Upper lobe of left lung (tissue), 6 donors: Measurements from ENCODE around the gene DOCK8. TPM values are rescaled to one million over a fixed set of nuclear protein-coding genes. Genes with fewer than 3 reads are reported as not detected.

Experiments used
- ATAC-seq, 2 donors: fragments of 200-7000 bp; cut with Tn5 transposase; one replicate each; pipeline ENCODE4 v1.9.1; 2022; ENCODE audit warnings: mild to moderate bottlenecking in 2 of 2, moderate library complexity in 2 of 2; ENCODE audit not compliant: low FRiP score in 2 of 2
- DNase-seq, 2 donors: peaks; one replicate each; pipeline ENCODE4 v3.0.0-alpha.2; 2019 to 2020
- H3K27ac ChIP-seq, 4 donors: fragments of 200-600 bp; sonication (generic); one replicate each; pipeline ENCODE4 v1.5.1; 2016 to 2019
- H3K27me3 ChIP-seq, 4 donors: fragments of 200-600 bp; sonication (generic); one replicate each; pipeline ENCODE4 v1.5.1; 2017 to 2019
- H3K36me3 ChIP-seq, 4 donors: fragments of 200-600 bp; sonication (generic); one replicate each; pipeline ENCODE4 v1.5.1; 2016 to 2019
- H3K4me1 ChIP-seq, 4 donors: fragments of 200-600 bp; sonication (generic); one replicate each; pipeline ENCODE4 v1.5.1; 2018 to 2019
- H3K4me3 ChIP-seq, 4 donors: fragments of 200-600 bp; sonication (generic); one replicate each; pipeline ENCODE4 v1.5.1; 2017 to 2019; ENCODE audit warnings: mild to moderate bottlenecking in 2 of 4, moderate library complexity in 1 of 4
- H3K9me3 ChIP-seq, 4 donors: fragments of 200-600 bp; sonication (generic); one replicate each; pipeline ENCODE4 v1.5.1; 2018 to 2019
- EP300 ChIP-seq, 4 donors: sonication (generic); formaldehyde crosslinking; IDR thresholded peaks; one replicate each; pipeline ENCODE4 v1.5.1; 2017; ENCODE audit warnings: antibody characterized with exemption in 4 of 4, control low read depth in 2 of 4
- POLR2A ChIP-seq, 4 donors: fragments of 450-650 bp; IDR thresholded peaks; one replicate each; pipeline ENCODE4 v1.5.1; 2016 to 2017; ENCODE audit warnings: antibody characterized with exemption in 4 of 4, mild to moderate bottlenecking in 2 of 4
- POLR2AphosphoS5 ChIP-seq, 2 donors: sonication (generic); formaldehyde crosslinking; IDR thresholded peaks; one replicate each; pipeline ENCODE4 v1.5.1; 2017; ENCODE audit warnings: antibody characterized with exemption in 2 of 2
- WGBS, 2 donors: methylation state at CpG; one replicate each; pipeline ENCODE4 v1.1.5; 2017 to 2018; 5-methylcytosine and 5-hydroxymethylcytosine counted together
- total RNA-seq, 6 donors: library from RNA; depleted of rRNA in 4 of 6; stranded (reverse); fragments of >200 nt in 4 of 6; gene quantifications; one replicate each; pipeline versions ENCODE4 v1.1.0 to v1.2.1, GENCODE V29; 2016 to 2021
- TF ChIP-seq, protein P1 (sequence below), 6 experiments: fragments of 450-650 bp in 4 of 6; fragments of 200-600 bp in 2 of 6; sonication (generic) in 2 of 6; IDR thresholded peaks; one replicate each; pipeline ENCODE4 v1.5.1; 2016 to 2019; ENCODE audit warnings: antibody characterized with exemption in 6 of 6
- donor health status: DM: no; HTN: no; CAD: no; lungs with moderate emphysema.
- donor health status: DM: no; HTN: yes; CAD: no; lungs with severe emphysema.

DOCK8 gene
- total RNA-seq, 6 donors from 2014 or later = 44.7 to 103 (median 74.6) TPM

- Histone ChIP-seq H3K36me3 (no peaks in the 10 kb centered on the region), H3K9me3 (no peaks in the 10 kb centered on the region), H3K4me1 (peaks cover 0 to 14% (median 6%) of the 10 kb centered on the region in 4 donors), H3K4me3 (no peak overlapping the region), H3K27ac (peak overlapping the region in 3 of 4 donors; percentile 21 to 64 (median 44)), H3K27me3 (no peaks in the 10 kb centered on the region)
- TF ChIP-seq, protein P1, sequence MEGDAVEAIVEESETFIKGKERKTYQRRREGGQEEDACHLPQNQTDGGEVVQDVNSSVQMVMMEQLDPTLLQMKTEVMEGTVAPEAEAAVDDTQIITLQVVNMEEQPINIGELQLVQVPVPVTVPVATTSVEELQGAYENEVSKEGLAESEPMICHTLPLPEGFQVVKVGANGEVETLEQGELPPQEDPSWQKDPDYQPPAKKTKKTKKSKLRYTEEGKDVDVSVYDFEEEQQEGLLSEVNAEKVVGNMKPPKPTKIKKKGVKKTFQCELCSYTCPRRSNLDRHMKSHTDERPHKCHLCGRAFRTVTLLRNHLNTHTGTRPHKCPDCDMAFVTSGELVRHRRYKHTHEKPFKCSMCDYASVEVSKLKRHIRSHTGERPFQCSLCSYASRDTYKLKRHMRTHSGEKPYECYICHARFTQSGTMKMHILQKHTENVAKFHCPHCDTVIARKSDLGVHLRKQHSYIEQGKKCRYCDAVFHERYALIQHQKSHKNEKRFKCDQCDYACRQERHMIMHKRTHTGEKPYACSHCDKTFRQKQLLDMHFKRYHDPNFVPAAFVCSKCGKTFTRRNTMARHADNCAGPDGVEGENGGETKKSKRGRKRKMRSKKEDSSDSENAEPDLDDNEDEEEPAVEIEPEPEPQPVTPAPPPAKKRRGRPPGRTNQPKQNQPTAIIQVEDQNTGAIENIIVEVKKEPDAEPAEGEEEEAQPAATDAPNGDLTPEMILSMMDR (IDR thresholded peaks at IDR 0.05) = no peak
- TF ChIP-seq EP300 (IDR thresholded peaks at IDR 0.05) = no peak
- TF ChIP-seq POLR2A (IDR thresholded peaks at IDR 0.05) = no peak
- TF ChIP-seq POLR2AphosphoS5 (IDR thresholded peaks at IDR 0.05) = no peak
- WGBS, 2 donors = 69 to 77% methylated on average over 7 of the region's 7 CpGs
- no peak for ATAC-seq
- DNase-seq = peak in 1 of 2 donors; percentile 49
These were observed 5.2 kb downstream of the DOCK8 start for GRCh38 chr9:219670-220365.

- 54 to 60% methylated on average over 6 of the region's 6 CpGs for WGBS, 2 donors
- Histone ChIP-seq H3K27ac (peak overlapping the region in 2 of 4 donors; percentile 9 to 49), H3K9me3 (no peaks in the 10 kb centered on the region), H3K4me3 (no peak overlapping the region), H3K36me3 (no peaks in the 10 kb centered on the region), H3K27me3 (no peaks in the 10 kb centered on the region), H3K4me1 (peaks cover 0 to 8% (median 3%) of the 10 kb centered on the region in 4 donors)
- DNase-seq (peak in 1 of 2 donors; percentile 45), ATAC-seq (peak in 1 of 2 donors; percentile 48)
- TF ChIP-seq POLR2AphosphoS5 (IDR thresholded peaks at IDR 0.05) = no peak
- no peak for TF ChIP-seq POLR2A (IDR thresholded peaks at IDR 0.05)
- TF ChIP-seq, protein P1 (IDR thresholded peaks at IDR 0.05) = no peak
- no peak for TF ChIP-seq EP300 (IDR thresholded peaks at IDR 0.05)
These were observed 7.5 kb downstream of the DOCK8 start for GRCh38 chr9:221989-222776.

GRCh38 chr9:223152-223551 lies 8.5 kb downstream of the DOCK8 start:
- no peaks in the 10 kb centered on the region for H3K9me3 ChIP-seq
- H3K36me3 ChIP-seq = no peaks in the 10 kb centered on the region
- no peak overlapping the region for H3K4me3 ChIP-seq
- peaks cover 0 to 8% (median 3%) of the 10 kb centered on the region in 4 donors for H3K4me1 ChIP-seq
- no peak for ATAC-seq
- TF ChIP-seq, protein P1 (IDR thresholded peaks at IDR 0.05) = no peak
- no peak for TF ChIP-seq EP300 (IDR thresholded peaks at IDR 0.05)
- no peak for TF ChIP-seq POLR2A (IDR thresholded peaks at IDR 0.05)
- no peak for TF ChIP-seq POLR2AphosphoS5 (IDR thresholded peaks at IDR 0.05)
- peak overlapping the region in 2 of 4 donors; percentile 16 to 49 for H3K27ac ChIP-seq
- H3K27me3 ChIP-seq = no peaks in the 10 kb centered on the region
- DNase-seq = no peak
- WGBS, 2 donors = 68 to 74% methylated on average over 3 of the region's 3 CpGs

DNA sequence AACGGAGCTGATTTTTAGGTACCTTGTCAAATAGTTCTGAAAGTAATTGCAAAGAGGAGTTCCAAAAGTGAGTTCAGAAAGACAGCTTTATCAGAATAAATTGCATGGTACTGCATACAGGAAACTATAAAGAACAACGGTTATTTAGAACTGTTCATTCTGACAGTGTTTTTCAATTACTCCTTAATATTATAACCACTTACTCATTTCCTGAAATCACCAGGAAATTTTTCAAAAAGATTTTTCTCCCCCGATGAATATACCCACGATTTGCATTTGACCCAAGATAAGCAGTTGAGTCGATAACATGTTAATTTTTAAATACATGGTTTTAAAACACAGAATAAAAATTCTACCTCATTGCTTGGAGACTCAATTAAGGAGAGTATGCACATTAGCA lies 9.4 kb downstream of the DOCK8 start:
- peak overlapping the region in 1 of 4 donors; percentile 48 for H3K27ac ChIP-seq
- H3K27me3 ChIP-seq = no peaks in the 10 kb centered on the region
- DNase-seq (no peak), ATAC-seq (no peak)
- no peaks in the 10 kb centered on the region for H3K36me3 ChIP-seq
- no peak overlapping the region for H3K4me3 ChIP-seq
- 52 to 67% methylated on average over 5 of the region's 5 CpGs for WGBS, 2 donors
- H3K9me3 ChIP-seq = no peaks in the 10 kb centered on the region
- TF ChIP-seq, protein P1 (IDR thresholded peaks at IDR 0.05) = no peak
- no peak for TF ChIP-seq POLR2AphosphoS5 (IDR thresholded peaks at IDR 0.05)
- no peak for TF ChIP-seq POLR2A (IDR thresholded peaks at IDR 0.05)
- no peak for TF ChIP-seq EP300 (IDR thresholded peaks at IDR 0.05)
- H3K4me1 ChIP-seq = peaks cover 0 to 8% (median 3%) of the 10 kb centered on the region in 4 donors
